HG02885 (cell line): ENCODE data around the gene ERG.

ENCODE experiments used
- ATAC-seq: cut with Tn5 transposase; IDR thresholded peaks from one replicate; pipeline ENCODE4 v1.9.1; 2021; ENCODE audit warnings: mild to moderate bottlenecking; ENCODE audit not compliant: unreplicated experiment, poor library complexity

Gene ERG

DNA sequence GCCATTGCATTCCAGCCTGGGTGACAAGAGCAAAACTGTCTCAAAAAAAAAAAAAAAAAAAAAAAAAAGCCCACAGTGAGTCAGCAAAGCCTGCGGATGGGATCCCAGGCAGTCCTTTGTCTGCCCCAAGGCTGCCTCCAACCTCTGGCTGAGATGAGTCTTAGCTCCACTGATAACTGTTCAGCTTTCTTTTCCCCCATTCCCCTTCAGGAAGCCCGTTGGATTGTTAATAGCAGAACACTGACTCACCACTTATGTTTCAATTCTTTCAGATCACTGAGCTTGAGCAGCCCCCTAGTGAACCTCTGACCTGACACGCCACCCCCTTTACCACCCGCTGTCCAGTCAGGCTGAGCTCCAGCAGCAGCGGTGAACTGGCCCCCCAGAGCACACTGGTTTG lies 57.5 kb downstream of the ERG start:
- ATAC-seq = no peak

DNA sequence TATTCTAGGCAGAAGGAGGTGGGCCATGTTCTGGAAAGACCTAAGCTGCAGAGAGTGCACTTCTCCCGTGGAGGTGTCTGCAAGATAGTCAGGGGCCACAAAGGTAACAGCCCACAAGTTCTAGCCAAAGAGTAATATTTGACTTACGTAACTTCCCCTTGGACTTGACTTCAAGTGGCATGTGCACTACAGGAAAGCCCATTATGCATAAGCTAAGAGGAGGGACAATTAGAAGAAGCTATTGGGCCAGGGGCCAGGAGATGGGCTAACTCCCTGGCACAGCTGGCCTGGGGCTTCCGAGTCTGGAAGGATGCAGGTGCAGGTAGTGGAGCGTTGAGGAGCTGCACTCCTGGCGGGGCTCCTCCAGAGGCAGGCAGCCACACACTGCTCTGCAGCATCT lies 58.3 kb downstream of the ERG start:
- no peak for ATAC-seq

DNA sequence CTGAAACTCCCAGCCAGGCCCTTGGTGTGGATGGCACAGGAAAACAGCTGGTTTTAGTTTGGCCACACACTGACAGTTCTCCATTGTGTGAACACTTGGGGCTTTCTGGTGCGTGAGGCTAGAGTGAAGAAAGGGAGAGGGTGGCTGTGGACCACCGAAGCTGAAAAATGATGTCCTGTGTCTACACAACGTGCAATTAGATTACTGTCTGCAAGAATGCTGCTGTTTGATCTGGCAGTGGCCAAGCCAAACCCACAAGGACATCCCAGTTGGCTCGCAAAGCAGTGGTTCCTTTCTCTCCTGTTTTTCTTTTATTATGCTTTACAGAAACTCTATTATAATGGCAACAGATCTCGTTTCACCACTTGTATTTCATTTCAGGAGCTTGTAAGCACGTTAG lies 58.9 kb downstream of the ERG start:
- ATAC-seq = no peak

DNA sequence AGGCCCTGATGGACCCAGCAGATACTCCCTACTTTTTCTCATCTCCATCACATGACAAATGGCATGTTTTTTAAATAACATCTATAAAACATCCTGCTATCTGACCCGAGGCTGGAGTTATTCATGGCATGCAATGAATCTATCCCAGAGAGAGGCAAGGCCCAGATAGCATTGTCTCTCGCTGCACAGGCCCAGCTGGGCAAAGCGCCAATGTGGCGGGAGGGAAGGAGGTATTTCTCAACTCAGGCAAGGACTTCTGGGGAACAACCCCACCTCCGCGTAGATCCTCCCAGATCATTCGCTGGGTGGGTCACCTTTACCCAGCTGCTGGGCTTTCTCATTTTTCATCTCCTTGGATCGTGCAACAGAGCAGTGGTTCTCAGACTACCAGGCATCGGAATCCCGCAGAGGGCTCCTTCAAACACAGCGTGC lies 59.8 kb downstream of the ERG start:
- no peak for ATAC-seq

DNA sequence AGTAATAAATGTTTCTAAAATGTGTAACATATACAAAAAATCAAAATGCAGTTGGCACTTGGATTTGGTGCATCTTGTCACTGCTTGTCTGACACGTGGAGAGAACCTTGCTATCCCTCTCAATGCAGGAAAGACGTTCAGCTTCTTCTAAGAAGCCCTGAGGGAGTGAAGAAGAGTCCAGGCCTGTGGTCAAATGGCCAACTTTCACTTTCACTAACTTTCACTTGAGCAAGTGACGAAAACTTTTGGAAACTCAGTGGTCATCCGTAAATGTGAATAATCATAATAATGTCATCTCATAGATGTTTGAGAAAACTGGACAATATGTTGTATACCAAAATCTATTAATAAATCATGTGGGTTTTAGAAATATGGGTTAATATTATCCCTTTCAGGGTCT lies 61.9 kb downstream of the ERG start:
- ATAC-seq = no peak

DNA sequence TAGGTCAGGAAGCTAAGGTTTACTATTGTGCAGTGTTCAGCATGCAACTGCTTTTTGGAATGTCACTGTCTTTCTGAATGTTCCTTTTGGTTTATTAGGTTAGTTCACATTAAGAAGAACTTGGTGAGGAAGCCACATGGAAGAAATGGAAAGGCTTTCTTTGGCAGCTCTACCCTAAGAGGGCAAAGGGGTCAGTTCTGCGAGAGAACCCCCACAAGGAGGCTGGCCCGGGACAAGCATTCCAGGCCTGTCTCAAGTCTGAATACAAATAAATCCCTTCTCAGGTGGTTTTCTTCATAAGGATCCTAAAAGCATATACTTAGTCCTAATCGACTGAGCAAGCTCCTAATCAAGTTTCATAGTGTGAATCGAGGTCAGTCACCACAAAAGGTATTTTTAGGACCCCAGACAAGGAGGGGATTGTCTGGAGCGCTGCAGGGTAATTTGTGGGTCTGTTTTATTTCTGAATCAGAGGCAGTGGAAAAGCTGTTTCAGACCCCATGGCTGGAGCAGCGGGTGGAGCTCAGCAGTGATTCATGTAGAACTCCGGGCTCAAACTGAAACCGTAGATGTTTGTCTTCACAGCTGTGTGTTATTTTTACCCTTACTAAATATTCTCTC lies 63.3 kb downstream of the ERG start:
- ATAC-seq = no peak

DNA sequence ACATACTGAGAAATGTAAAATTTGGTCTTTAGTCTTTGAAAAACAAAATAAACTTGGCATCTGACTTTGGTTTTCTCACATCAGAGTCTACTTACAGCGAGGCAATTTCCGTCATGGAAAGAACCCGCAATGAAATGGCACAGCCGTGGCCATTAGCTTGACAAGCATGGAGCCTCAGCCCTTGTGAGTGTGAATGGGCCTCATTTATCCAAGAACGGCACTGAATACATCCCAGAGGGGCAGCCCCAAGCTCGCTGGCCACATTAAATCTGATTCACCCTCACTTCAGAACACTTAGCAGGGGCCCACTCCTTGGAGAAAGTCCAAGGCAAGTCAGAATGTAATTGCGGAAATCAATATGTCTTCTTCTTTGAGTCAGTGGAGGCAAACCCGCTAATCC lies 64.8 kb downstream of the ERG start:
- ATAC-seq = no peak

DNA sequence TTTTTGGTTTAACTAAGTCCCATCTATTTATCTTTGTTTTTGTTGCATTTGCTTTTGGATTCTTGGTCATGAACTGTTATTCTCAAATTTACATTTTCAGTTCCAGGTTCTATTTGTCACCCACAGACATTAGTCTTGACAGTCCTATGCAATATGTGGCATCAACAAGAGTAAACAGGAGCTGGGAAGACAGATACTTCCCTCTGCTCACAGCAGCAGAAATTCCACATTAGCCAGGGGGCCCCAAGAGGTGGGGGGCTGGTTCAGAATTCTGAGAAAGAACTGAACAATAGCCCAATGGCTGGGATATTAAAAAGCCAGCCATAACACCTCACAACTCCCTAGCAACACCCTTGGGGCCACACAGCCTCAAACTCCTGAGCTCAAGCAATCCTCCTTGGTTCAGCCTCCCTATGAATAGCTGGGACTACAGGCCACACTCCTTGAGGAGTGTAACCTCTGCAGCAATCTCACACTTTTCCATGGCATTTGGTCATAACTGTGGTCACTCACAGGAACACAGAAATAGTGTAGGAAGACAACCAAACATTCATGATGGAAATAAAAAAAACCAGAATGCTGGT lies 67.8 kb downstream of the ERG start:
- no peak for ATAC-seq

DNA sequence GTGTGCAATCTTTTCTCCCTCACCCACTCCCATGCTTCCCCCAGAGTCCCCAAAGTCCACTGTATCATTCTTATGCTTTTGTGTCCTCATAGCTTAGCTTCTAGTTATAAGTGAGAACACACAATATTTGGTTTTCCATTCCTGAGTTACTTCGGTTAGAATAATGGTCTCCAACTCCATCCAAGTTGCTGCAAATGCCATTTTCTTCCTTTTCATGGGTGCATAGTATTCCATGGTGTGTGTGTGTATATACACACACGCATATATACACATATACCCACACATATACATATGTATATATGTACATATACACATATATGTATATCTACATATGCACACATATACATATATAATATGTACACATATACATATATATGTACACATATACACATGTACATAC lies 69.3 kb downstream of the ERG start:
- no peak for ATAC-seq

DNA sequence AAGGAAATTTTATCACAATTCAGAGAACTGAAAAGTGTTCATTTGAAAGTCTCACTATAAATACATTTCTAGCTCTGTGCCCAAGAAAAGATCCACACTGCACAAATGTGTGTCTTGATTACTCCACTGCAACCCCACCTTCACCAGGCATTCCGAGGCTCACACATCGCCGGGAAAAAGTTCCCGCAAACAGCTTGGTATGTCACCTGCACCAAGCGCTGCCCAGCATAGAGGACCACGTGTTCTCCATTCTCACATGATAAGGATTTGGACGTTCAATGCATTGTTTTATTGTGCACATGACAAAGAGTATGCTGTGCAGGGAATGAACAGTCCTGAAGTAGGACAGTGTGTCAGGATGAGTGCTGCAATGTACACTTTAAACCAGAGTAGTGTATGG lies 70.1 kb downstream of the ERG start:
- no peak for ATAC-seq

DNA sequence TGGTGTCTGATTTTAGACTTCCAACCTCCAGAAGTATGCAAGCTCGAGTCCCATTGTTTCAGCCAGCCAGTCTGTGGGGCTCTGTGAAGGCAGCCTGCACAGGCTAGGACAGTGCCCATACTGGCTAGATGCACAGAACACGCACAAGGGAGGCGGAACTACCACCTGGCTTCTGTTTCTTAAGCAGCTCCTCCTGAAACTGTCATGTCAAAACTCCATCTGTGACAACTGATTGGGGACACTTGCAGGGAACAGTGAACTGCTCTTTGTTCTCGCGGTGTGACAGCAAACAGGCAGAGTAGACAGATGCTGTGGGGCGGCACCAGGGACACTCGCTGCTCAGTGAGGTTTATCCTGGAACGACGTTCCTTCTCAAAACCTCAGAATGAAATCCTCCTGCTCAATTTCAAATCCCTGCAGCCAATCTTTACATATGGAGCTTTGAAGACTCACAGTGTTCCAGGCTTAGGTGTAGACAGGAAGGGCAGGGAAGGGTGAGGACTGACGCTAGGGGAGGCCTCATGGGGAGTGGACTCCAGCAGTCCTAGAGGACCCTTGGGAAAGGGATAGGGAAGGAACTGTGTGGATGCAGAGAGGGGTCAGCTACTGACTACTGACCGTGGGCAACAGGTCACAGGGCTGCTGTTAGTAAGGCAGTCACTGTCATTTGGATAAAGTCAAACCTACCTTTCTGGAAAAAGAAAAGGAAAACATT lies 73.8 kb downstream of the ERG start:
- no peak for ATAC-seq

DNA sequence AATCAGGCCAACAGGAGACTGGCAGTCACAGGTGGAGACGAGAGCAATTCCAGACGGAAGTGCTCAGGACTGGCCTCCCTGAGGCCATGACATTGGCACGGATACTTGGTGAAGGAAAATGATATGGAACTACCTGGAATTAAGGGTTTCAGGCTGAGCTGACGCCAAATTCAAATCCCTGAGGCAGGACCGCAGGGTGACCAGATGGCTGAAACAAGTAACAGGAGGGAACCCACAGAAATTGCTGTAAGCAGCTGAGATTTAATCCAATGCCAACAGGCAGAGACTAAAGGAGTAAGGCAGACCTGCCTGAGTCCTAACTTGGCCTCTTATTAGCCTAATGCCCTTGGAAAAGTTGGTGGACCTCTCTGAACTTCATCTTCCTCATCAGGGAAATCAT lies 76.2 kb downstream of the ERG start:
- ATAC-seq = no peak

DNA sequence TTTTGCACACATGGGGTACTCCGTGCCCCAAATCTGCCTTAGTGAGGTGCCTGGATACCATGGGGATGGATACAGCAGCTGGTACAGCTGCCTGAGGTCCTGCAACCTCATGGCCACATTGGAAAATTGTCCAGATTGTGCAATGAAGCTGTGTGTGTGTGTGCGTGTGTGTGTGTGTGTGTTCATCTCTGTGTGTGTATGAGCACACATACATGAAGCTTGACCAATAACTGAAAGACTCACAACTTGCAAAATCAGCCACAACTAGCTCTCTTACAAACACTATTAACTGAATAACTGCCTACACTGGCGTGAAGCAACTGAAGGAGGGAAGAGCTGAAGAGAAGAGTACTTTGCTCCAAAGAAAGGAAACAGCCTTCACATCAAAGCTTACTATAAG lies 78.1 kb downstream of the ERG start:
- ATAC-seq = no peak

DNA sequence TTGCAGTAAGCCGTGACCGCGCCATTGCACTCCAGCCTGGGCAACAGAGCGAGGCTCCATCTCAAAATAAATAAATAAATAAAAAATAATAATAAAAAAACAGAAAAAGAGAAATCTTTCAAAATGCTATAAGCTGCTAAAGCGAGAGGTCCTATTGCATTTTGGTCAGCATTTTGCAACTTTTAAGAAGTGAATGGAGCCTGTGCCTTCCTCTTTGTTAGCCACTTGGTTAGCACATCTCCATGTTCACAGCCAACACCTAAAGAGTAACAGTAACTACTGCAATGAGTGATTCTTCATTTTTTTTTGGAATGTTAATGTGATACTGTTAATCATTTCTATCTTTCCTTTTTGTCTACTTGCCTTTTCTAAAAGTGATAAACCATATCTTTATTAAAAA lies 80.6 kb downstream of the ERG start:
- ATAC-seq = no peak

DNA sequence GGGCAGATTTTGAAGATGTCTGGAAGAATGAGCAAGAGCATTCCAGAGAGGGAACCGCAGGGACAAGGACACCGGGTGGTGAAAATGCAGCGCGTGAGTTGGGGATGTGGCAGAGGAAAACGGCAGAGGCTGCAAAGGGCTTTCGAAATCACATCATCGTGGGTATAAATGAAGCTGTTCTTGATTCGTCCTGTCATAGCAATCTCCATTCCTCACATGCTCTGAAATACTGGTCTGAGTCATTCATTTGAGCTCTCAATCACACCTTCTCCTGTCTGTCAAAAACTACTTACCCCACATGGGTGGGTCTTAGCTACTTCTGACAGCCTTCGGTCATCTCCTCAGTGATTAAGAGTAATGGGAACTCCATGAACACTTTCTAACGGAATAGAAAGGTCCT lies 81.5 kb downstream of the ERG start:
- ATAC-seq = no peak

DNA sequence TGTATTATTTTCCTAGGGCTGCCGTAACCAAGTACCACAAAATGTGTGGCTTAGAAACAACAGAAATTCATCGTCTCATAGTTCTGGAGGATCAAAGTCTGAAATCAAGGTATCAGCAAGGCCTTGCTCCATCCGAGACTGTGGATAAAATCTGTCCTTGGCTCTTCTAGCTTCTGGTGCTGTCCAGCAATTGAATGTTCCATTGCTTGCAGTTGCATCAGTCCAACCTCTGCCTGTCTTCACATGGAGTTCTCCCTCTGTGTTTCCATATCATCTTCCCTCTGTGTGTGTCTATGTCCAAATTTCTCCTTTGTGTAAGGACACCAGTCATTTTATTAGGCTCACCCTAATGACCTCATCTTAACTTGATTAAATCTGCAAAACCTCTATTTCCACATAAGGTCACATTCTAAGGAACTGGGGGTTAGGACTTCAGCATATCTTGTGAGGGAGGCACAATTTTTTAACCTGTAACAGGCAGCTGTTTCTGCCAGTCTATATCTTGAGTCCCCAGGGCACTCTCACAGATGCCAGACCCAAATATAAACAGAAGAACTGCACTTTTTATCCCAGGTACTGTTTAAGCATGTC lies 84.2 kb downstream of the ERG start:
- no peak for ATAC-seq

DNA sequence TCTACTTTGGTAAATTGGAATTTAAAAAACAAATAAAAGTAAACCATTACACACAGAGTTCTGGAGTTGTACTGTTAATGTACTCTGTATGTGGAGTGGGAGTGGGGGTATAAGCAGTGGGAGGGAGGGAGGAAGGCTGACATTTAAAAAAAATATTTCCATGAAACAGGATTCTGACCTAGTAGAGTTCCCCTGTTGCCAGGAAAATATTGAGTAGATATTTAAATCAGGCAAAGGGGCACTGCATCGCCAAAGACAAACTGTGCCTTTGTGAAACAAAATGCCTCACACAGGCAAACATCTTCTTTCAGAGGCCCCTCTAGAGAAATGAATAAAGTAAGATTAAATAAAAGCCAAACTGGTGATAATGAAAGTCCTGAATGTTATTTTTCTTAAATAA lies 87.8 kb downstream of the ERG start:
- ATAC-seq = no peak

DNA sequence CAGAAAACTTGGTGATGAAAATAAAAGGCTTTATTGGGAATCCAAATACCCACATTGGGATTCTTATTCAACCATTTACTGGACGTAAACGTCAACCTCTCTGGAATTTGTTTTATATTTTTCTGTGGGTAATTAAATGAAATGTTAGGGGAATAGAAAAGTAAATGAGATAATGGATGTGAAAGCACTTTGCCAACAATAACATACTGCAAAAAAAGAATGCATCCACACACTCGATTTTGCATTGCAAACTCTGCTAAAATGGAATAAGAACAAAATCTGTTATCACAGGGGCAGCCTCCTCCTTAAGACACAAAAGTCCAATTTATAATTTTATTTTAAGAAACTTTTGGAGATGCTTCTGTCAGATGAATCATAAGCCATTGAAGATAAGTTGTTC lies 88.4 kb downstream of the ERG start:
- no peak for ATAC-seq

DNA sequence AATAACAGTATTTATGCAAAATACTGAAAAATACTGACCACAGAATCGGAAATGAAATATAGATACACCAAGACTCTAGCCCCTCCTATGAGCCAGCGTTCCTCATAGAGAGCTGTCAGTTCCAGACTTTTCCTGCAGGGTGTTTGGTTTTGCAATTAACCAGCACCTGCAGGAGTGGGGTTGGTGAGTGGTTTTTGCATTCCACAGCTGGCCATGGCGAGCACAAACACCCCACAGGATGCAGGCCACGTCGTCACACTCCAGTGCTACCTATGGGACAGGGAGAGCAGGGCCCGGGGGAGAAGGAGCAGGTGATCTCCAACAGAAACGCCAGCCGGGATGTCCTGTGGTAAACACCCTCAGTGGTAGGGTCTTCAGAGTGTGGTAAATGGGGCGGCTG lies 94.1 kb downstream of the ERG start:
- no peak for ATAC-seq

DNA sequence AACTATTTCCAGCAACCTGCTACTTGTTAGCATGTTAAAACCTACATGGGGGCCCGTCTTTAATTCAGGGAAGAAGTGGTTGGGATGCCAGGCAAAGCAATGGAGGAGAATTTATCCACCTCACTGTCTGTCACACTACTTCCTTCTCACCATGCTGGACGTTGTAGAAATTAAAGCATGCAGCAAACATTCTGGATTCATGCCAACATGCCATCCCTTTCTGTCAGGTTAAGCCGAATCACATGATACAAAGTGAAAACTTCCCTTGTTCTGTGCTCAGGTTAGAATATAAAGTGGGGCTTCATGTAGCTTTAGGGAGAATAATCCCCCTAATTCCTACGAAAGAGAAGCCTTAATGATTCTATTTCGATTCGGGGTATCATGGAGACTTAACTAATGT lies 95.5 kb downstream of the ERG start:
- ATAC-seq = no peak

DNA sequence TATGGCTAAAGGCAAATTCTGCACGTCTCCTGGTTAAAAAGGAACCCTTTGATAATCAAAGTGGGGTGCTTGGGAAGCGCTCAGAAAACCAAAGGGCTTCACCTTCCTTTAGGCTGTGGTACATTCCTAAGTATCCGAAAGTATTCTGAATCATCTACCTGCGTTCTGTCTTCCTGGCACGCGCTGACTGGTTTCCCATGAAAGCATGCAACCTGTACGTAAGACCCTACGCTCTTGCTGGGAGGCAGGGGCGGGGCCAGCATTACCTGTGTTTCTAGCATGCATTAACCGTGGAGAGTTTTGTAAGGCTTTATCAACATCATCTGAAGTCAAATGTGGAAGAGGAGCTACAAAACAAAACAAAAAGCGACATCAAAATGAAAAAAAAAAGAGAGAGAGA lies 96.0 kb downstream of the ERG start:
- no peak for ATAC-seq
